Endothelial cell of umbilical vein (primary cell): ENCODE data around the gene NTRK2. TPM values are rescaled to one million over a fixed set of nuclear protein-coding genes. Genes with fewer than 3 reads are reported as not detected.

Experiments used
- BruUV-seq: library from RNA; stranded (reverse); fragments of 400-500 nt; replicated peaks from 2 replicates; lab custom pipeline; 2021; lab: Mats Ljungman, UMichigan
- CTCF ChIA-PET: fragments of 300-600, 350-600 bp; sonication (Branson Sonifier 250); formaldehyde crosslinking; loops from one replicate; lab custom pipeline; 2021; ENCODE audit warnings: antibody characterized with exemption, inconsistent platforms; lab: Charles Lee
- POLR2A ChIA-PET: fragments of 300-600, 350-600 bp; sonication (Branson Sonifier 250); formaldehyde crosslinking; loops from one replicate; lab custom pipeline; 2021; ENCODE audit warnings: antibody characterized with exemption, inconsistent platforms; lab: Charles Lee
- DNase-seq: peaks from one replicate; pipeline ENCODE4 v3.0.0-alpha.2; 2011; ENCODE audit warnings: low read depth, low spot score
- FAIRE-seq: peaks from 2 replicates; lab custom pipeline; 2011; peaks lifted over from hg19 to GRCh38; lab: Jason Lieb, UNC
- H2AFZ ChIP-seq: 2 replicates; pipeline ENCODE4 v1.6.0; 2012; ENCODE audit warnings: low read depth, low read length, control low read depth, inconsistent platforms
- H3K27ac ChIP-seq: 2 replicates; pipeline ENCODE4 v1.5.1; 2011; ENCODE audit warnings: low read depth, mild to moderate bottlenecking, control low read depth, low read length, moderate library complexity; ENCODE audit not compliant: insufficient read depth
- H3K27me3 ChIP-seq, 2 experiments: 2 replicates each; pipeline versions ENCODE4 v1.6.0 to v1.6.1; 2011; ENCODE audit warnings: low read length in 2 of 2, mixed read lengths in 1 of 2; ENCODE audit not compliant: control insufficient read depth in 2 of 2, insufficient read depth in 2 of 2
- H3K36me3 ChIP-seq, 2 experiments: 2 replicates in 1 of 2; 3 replicates in 1 of 2; pipeline ENCODE4 v1.5.1; 2011; ENCODE audit warnings: low read length in 2 of 2, mild to moderate bottlenecking in 1 of 2, moderate library complexity in 1 of 2; ENCODE audit not compliant: control insufficient read depth in 2 of 2, insufficient read depth in 2 of 2; ENCODE audit errors: extremely low read depth in 1 of 2
- H3K4me1 ChIP-seq: 3 replicates; pipeline ENCODE4 v1.5.1; 2011; ENCODE audit warnings: mild to moderate bottlenecking, low read length; ENCODE audit not compliant: control insufficient read depth, insufficient read depth; ENCODE audit errors: extremely low read depth
- H3K4me2 ChIP-seq: 2 replicates; pipeline ENCODE4 v1.6.1; 2011; ENCODE audit warnings: low read length, control low read depth, mixed read lengths; ENCODE audit not compliant: insufficient read depth
- H3K4me3 ChIP-seq, 3 experiments: fragments of 200-600 bp in 1 of 3; sonication (generic), shearing (Covaris generic) in 1 of 3; replicated peaks in 1 of 3; 2 replicates each; pipeline ENCODE4 v1.5.1; 2011 to 2016; ENCODE audit warnings: control low read depth in 3 of 3, low read length in 3 of 3, mild to moderate bottlenecking in 2 of 3, inconsistent platforms in 1 of 3, low read depth in 1 of 3, moderate library complexity in 1 of 3; ENCODE audit not compliant: insufficient read depth in 1 of 3
- H3K79me2 ChIP-seq: 2 replicates; pipeline ENCODE4 v1.6.0; 2012; ENCODE audit warnings: low read length, inconsistent platforms; ENCODE audit not compliant: control insufficient read depth, insufficient read depth
- H3K9ac ChIP-seq: replicated peaks from 2 replicates; pipeline ENCODE3; 2011; ENCODE audit warnings: low read length, control low read depth; ENCODE audit not compliant: insufficient read depth; ENCODE audit errors: extremely low read depth
- H3K9me1 ChIP-seq: replicated peaks from 3 replicates; pipeline ENCODE4 v1.6.0; 2011; ENCODE audit warnings: mild to moderate bottlenecking, low read length; ENCODE audit not compliant: control insufficient read depth, insufficient read depth; ENCODE audit errors: extremely low read depth
- H3K9me3 ChIP-seq: replicated peaks from 2 replicates; pipeline ENCODE4 v1.5.1; 2012; ENCODE audit warnings: low read length, inconsistent platforms; ENCODE audit not compliant: control insufficient read depth, insufficient read depth
- H4K20me1 ChIP-seq: replicated peaks from 2 replicates; pipeline ENCODE3; 2011; ENCODE audit warnings: mild to moderate bottlenecking, low read length; ENCODE audit not compliant: control insufficient read depth, insufficient read depth; ENCODE audit errors: extremely low read depth
- EZH2 ChIP-seq: IDR thresholded peaks from 2 replicates; pipeline ENCODE4 v1.6.1; 2012; ENCODE audit warnings: borderline replicate concordance, low read depth, mild to moderate bottlenecking, moderate library complexity, low read length, inconsistent platforms; ENCODE audit not compliant: severe bottlenecking
- FOS ChIP-seq: IDR thresholded peaks from 2 replicates; pipeline ENCODE4 v1.6.1; 2011; ENCODE audit warnings: mild to moderate bottlenecking, low read length, moderate library complexity, borderline replicate concordance; ENCODE audit not compliant: insufficient read depth
- GATA2 ChIP-seq: IDR thresholded peaks from 2 replicates; pipeline ENCODE4 v1.7.0; 2011; ENCODE audit warnings: low read depth, mild to moderate bottlenecking, moderate library complexity, mixed read lengths, low read length; ENCODE audit not compliant: insufficient read length, insufficient read depth
- JUN ChIP-seq: IDR thresholded peaks from 2 replicates; pipeline ENCODE4 v1.6.1; 2011; ENCODE audit warnings: borderline replicate concordance, low read depth; ENCODE audit not compliant: insufficient read length, insufficient read depth
- MYC ChIP-seq: IDR thresholded peaks from one replicate; pipeline ENCODE4 v1.6.1; 2011; ENCODE audit warnings: mild to moderate bottlenecking, low read depth, low read length
- POLR2A ChIP-seq: IDR thresholded peaks from 2 replicates; pipeline ENCODE4 v1.6.1; 2012; ENCODE audit warnings: low read depth, mild to moderate bottlenecking, control low read depth, low read length
- POLR2AphosphoS5 ChIP-seq: IDR thresholded peaks from 2 replicates; pipeline ENCODE4 v1.6.1; 2012; ENCODE audit warnings: low read depth, mild to moderate bottlenecking, control low read depth, low read length, moderate library complexity; ENCODE audit not compliant: insufficient read depth
- dilution Hi-C: fragments of 300-500 bp; cut with MboI; formaldehyde crosslinking; loops from one replicate; pipeline ENCODE4 v1.15.0; 2019; ENCODE audit warnings: low sequenced_read_pairs; ENCODE audit not compliant: extremely low pct_ligation_motif_present
- intact Hi-C: fragments of 100-400 bp; cut with micrococcal nuclease; formaldehyde crosslinking; loops from one replicate; pipeline ENCODE4 v1.10.0; 2022
- polyA plus RNA-seq, 4 experiments: library from polyadenylated mRNA; depleted of rRNA in 3 of 4; stranded (reverse) in 3 of 4; unstranded in 1 of 4; fragments of >200 nt; gene quantifications; 2 replicates each; pipeline versions ENCODE4 v1.2.1 to v1.2.3, GENCODE V29; 2011 to 2012; ENCODE audit warnings: missing spikeins in 1 of 4
- total RNA-seq: library from RNA; stranded (reverse); gene quantifications from 2 replicates; pipeline ENCODE4 v1.2.3, GENCODE V29; 2021
- TF ChIP-seq, protein P1 (sequence below): IDR thresholded peaks from 2 replicates; pipeline ENCODE4 v1.6.1; 2011; ENCODE audit not compliant: insufficient read depth, insufficient read length
- TF ChIP-seq, protein P2 (sequence below), 2 donors: IDR thresholded peaks; 1 replicate in 1 of 2; 2 replicates in 1 of 2; pipeline ENCODE4 v1.5.1; 2011; ENCODE audit warnings: low read length in 2 of 2, mild to moderate bottlenecking in 2 of 2, moderate library complexity in 2 of 2, control low read depth in 1 of 2, inconsistent platforms in 1 of 2, low read depth in 1 of 2; ENCODE audit not compliant: insufficient read depth in 1 of 2; ENCODE audit errors: extremely low read depth in 1 of 2

Gene NTRK2
- total and polyA plus RNA-seq, 2 donors (not counting 3 experiments of a cell fraction or from before 2014, with no cell fraction given), result 0.01 to 0.13 TPM

DNA sequence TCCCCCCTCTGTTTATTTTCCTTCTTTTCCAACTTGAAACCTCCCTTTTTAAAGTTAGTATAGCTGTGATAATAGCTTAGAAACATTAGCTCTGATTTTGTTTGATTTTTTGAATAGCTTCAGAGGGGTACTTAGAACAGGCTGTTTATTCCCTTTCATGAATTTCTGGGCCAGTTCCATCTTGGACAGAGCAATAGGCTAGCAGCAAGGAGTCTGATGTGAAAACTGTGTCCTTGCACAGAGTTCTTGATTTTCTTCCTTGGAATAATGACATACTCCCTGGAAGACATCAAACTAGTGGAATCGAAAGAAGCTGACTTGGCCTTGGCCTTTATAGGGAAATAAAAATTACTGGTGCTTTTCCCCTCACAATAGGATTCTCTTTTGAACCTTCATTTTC, 32.9 kb downstream of the NTRK2 start:
- CTCF ChIA-PET, result interaction anchor here (1.2 to 1.4 kb wide), 2 partner anchors 306 to 908 kb away, joined by 3 to 5 read pairs; no protein-coding TSS in a partner anchor
- Histone ChIP-seq H3K27ac (no peak overlapping the region), H3K27me3 (no peaks in the 10 kb centered on the region), H3K9me3 (no peaks in the 10 kb centered on the region), H3K9ac (no peak overlapping the region), H3K4me2 (no peak overlapping the region), H3K9me1 (no peaks in the 10 kb centered on the region), H3K36me3 (no peaks in the 10 kb centered on the region), H2AFZ (no peak overlapping the region), H4K20me1 (no peaks in the 10 kb centered on the region), H3K79me2 (no peaks in the 10 kb centered on the region), H3K4me1 (peaks cover 5% of the 10 kb centered on the region), H3K4me3 (no peak overlapping the region)
- FAIRE-seq (no peak), DNase-seq (no peak)
- TF ChIP-seq GATA2, result no peak
- no peak for TF ChIP-seq MYC
- TF ChIP-seq, protein P1, sequence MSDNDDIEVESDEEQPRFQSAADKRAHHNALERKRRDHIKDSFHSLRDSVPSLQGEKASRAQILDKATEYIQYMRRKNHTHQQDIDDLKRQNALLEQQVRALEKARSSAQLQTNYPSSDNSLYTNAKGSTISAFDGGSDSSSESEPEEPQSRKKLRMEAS, result no peak
- TF ChIP-seq EZH2, result no peak
- no peak for TF ChIP-seq POLR2AphosphoS5
- BruUV-seq, result no TSS peak
- dilution Hi-C loops, result no loop called here
- POLR2A ChIA-PET, result no interaction called here
- intact Hi-C loops, result no loop called here

DNA sequence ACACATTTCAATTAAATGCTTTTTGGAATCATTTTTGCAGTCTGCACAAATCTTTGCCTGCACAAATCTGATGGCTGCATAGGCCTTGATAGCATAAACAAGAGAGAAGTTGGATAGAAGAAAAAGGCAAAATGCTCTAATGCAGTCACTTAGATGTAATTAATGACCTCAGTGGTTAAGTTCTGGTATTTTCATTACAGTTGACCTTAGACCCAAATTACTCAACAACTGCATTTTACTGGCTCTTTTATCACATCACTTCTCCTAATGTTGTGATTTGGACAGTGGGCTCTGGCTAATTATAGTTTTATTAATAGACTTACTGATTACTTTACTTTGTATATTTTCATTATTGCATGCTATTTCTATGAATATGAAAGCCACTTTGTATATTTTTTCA, 34.3 kb downstream of the NTRK2 start:
- DNase-seq, result no peak
- ChIA-PET POLR2A (no interaction called here), CTCF (interaction anchor here (1.5 kb wide), 1 partner anchor 8 kb away, joined by 7 read pairs; no protein-coding TSS in a partner anchor)
- intact Hi-C loops (no loop called here), dilution Hi-C loops (no loop called here)
- FAIRE-seq, result no peak
- Histone ChIP-seq H2AFZ (no peak overlapping the region), H3K36me3 (no peaks in the 10 kb centered on the region), H3K4me3 (no peak overlapping the region), H3K27me3 (no peaks in the 10 kb centered on the region), H3K4me1 (peaks cover 9% of the 10 kb centered on the region), H3K27ac (no peak overlapping the region), H3K4me2 (no peak overlapping the region), H3K9me3 (no peaks in the 10 kb centered on the region), H3K9ac (no peak overlapping the region), H3K79me2 (no peaks in the 10 kb centered on the region), H3K9me1 (no peaks in the 10 kb centered on the region), H4K20me1 (no peaks in the 10 kb centered on the region)
- TF ChIP-seq JUN (no peak), POLR2AphosphoS5 (no peak), MYC (no peak), GATA2 (no peak), POLR2A (no peak), FOS (no peak), EZH2 (no peak)
- TF ChIP-seq, protein P2, sequence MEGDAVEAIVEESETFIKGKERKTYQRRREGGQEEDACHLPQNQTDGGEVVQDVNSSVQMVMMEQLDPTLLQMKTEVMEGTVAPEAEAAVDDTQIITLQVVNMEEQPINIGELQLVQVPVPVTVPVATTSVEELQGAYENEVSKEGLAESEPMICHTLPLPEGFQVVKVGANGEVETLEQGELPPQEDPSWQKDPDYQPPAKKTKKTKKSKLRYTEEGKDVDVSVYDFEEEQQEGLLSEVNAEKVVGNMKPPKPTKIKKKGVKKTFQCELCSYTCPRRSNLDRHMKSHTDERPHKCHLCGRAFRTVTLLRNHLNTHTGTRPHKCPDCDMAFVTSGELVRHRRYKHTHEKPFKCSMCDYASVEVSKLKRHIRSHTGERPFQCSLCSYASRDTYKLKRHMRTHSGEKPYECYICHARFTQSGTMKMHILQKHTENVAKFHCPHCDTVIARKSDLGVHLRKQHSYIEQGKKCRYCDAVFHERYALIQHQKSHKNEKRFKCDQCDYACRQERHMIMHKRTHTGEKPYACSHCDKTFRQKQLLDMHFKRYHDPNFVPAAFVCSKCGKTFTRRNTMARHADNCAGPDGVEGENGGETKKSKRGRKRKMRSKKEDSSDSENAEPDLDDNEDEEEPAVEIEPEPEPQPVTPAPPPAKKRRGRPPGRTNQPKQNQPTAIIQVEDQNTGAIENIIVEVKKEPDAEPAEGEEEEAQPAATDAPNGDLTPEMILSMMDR (IDR thresholded peaks at IDR 0.05; ENCODE audit: extremely low read depth in 1 of 2, insufficient read depth in 1 of 2, low read depth in 1 of 2, low read length in 2 of 2), result no peak
- TF ChIP-seq, protein P1, result no peak
- BruUV-seq, result no TSS peak
